Measurements from ENCODE around the gene C9orf85.
"Not testable (repeated sequence)": the region's sequence is repeated elsewhere in the genome, so short reads cannot be mapped to it uniquely, and the experiment has no call there.

Gene C9orf85, protein sequence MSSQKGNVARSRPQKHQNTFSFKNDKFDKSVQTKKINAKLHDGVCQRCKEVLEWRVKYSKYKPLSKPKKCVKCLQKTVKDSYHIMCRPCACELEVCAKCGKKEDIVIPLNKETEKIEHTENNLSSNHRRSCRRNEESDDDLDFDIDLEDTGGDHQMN

DNA sequence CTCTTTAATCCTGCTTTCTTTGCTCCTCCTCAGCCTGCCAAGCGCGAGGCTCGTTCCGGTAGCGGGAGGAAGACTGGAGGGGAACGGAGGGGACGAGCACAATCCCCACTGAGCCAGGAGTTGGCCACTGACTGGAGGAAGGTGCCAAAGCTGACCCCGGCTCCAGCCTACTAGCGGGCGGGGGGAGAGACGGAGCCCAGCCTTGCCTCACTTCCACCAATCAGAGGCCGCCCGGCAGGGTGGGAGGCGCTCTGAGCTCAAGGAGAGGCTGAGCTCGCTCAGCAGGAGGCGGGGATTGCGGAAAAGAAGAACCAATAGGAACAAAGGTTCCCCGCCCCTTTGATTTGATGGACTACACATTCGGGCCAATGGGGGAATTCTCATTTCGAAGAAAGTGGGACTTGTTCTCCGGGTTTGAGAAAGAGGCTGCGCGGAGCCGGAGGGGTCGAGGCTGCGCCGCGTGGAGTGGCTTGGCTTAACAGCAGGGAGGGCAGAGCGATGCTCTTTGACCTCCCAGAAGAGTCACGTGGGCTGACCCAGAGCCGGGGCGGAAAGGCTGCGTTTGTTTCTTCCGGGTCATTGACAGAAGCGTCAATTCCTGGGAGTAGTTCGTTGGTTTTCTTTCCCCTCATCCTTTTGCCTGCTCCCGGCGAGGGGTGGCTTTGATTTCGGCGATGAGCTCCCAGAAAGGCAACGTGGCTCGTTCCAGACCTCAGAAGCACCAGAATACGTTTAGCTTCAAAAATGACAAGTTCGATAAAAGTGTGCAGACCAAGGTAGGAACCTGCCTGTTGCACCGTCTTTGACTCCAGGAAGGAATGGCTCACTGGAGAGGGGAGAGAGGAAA lies at the start of gene C9orf85, which contains the start of gene ABHD17B:
TSS of gene C9orf85 (plus strand) at position 579 of the 847 bp plus-strand sequence. CDS start at position 675, 96 bp downstream.
TSS of gene ABHD17B (minus strand) at position 133 of the 847 bp plus-strand sequence. CDS start 36,113 bp downstream, outside the sequence.
- peak; percentile 99 for DNase-seq

DNA sequence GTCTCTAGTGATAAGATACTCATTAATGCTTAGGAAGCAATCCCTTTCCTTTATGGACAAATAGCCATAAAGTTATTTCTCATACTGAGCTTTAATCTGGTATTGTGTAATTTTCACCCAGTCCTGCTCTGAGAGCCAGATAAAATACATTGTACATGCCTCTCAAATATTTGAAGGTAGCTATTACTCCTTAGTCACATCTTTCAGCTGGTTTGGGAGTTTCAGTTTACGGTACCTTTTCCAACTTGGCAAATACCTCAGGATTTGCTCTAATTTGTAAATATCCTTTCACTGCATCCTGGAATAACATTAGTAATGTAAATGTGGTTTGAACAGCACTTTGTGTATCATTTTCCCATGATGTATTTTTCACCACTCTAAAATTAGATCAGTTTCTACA lies 47.8 kb upstream of the C9orf85 start:
- no peak for DNase-seq

DNA sequence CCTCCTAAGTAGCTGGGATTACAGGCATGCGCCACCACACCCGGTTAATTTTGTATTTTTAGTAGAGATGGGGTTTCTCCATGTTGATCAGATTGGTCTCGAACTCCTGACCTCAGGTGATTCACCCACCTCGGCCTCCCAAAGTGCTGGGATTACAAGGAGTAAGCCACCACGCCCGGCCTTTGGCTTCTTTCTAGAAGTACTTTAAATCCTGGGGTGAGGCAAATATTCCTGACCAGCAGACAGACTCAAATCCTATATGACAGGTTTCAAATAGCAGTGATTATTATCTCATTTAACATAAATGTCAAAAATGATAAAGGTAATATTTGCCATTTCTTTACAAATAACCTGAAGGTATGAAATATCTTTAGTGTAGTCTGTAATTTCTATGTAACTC lies 36.1 kb upstream of the C9orf85 start:
- no peak for DNase-seq

DNA sequence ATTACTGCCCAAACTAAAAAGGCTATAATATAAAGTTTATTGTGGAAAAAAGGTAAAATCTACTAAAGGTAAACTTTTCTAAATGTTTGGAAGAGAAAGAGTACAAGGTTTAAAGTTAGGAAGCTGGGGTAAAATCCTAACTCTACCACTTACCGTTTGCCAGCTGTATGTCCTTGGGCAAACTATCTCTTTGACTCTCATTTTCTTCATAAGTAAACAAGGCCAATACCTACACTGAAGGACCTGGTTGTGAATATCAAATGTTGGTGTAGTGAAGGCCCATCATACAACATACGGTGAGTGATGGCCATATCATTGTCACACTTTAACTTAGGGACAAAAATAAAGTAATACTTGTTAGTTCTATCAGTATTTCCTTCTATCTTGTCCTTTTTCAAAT lies 35.3 kb upstream of the C9orf85 start:
- no peak for DNase-seq

DNA sequence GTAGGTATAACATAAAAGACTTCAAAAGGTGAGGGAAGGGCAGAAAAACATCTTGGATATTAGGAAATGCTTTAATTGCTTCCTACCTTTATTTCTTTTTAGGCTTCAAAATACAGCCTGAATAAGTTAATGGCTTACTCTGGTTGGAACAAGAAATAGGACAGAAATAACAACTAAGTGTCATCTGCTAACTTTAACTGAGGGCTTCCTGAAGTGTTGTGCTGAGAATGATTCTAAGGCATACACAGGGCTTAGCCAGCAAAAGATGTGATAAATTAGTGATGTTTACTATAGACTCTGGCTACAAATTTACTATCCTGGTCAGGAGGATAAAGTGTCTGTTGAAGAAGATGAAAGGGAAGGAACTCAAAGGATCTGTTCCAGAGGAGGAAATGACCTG lies 34.6 kb upstream of the C9orf85 start:
- no peak for DNase-seq

DNA sequence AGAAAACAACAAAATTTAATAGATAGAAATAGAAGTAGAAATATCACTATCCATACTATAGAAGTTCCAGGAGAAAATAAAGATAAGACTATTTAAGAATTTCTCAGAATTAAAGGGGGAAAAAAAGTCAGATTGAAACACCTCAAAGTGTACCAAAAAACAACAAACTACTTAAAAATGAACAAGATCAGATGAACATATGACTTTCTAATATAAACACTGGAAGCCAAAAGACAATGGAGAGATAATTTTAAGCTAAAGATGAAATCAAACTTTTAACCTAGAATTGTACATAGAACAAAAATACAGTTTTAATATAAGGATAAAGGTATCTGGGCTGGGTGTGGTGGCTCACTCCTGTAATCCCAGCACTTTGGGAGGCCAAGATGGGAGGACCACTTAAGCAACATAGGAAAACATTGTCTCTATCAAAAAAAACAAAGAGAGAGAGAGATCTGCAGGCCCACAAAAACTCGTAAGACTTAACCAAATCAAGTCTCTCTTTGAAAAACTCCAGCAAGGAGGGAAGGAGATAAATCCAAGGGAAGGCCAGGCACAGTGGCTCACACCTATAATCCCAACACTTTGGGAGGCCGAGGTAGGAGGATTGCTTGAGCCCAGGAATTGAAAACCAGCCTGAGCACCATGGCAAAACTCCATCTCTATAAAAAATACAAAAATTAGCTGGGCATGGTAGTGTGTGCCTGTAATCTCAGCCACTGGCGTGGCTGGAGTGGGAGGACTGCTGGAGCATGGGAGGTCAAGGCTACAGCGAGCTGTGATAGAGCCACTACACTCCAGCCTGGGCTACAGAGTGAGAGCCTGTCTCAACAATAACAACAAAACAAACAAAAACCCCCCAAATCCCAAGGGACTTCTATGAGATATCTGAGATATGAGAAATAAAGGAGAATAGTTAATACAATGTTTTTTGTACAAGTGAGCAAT lies 32.8 kb upstream of the C9orf85 start:
- DNase-seq: no peak

DNA sequence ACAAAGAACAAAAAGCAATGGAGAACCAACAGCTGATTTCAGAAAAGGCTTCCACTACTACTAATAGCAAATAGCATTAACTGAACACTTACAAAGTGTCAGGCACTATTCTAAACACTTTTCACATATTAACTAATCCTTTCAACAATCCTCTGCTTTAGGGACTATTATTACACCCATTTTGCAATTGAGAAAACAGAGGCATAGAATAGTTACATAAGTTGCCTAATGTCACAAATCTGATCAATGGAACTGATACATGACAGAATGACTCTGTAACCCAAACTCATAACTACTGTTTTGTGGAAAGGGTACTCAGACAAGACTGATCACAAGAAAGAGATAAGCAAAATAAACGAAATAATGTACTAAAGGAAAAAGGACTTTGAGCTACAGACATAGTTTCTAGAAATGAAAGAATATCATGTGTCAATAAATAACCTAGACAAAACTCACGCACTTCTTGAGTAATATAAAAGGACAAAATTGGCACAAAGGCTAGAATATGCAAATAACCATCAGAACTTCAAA lies 31.7 kb upstream of the C9orf85 start:
- no peak for DNase-seq

DNA sequence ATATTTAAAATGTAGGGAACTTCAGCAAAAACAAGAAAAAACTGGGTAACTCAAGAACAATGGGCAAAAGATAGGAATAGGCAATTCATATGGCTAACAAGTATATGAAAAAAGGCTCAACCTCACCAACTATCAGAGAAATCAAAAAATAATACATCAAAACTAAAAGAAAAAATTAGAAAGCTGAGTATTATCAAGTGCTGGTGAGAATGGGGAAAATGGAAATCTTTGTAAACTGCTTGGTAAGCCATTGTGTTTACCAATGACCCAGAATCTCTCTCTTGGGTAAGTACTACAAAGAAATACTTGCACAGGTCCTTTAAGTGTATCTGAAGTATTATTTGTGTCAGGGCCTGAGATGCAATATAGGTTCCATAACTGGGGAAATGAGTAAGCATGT lies 27.4 kb upstream of the C9orf85 start:
- DNase-seq: no peak

DNA sequence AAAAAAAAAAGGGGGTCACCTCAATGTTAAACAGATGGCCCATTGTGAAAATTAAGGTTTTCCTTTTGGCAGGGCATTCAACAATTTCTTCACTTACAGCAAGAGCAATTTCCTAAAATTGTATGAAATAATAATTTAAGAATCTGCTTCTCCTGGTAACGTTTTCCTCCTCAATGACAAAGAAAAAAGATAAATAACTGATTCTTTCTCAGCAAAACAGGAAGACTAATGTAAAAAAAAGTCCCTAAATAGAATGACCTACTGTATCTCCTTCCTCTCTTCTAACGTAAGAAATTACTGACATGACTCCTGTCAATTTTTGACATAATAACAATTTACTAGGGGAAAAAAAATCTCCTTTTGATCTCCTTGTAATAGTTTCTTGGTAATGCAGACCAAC lies 26.0 kb upstream of the C9orf85 start:
- DNase-seq: no peak

DNA sequence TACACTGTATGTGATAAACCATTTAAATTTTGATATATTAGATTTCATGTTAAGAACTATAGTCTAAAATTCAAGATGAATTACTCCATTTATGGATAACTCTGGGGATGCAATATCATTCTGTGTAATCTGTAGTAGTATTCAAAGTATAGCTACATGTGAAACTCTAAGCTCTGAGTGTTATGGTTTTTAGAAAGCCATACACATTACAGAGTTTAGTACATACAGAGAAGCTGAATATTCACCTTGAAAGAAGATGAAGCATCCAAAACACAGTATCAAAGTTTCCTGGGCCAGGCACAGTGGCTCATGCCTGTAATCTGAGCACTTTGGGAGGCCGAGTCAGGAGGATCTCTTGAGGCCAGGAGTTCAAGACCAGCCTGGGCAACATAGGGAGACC lies 25.4 kb upstream of the C9orf85 start:
- DNase-seq: no peak

DNA sequence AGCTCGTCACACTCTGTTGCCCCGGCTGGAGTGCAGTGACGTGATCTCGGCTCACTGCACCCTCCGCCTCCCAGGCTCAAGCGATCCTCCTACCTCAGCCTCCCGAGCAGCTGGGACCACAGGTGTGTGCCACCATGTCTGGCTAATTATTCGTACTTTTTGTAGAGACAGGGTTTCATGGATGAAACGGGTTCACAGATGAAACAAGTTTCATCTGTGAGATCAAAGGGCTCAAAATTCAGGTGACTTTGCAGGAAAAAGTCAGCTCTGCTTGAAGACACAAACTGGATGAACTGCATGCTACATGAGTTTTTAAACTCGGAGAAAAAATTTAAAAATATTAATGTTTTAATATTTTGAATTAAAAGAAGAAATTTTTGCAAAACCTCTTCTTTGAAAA lies 24.9 kb upstream of the C9orf85 start:
- no peak for DNase-seq

DNA sequence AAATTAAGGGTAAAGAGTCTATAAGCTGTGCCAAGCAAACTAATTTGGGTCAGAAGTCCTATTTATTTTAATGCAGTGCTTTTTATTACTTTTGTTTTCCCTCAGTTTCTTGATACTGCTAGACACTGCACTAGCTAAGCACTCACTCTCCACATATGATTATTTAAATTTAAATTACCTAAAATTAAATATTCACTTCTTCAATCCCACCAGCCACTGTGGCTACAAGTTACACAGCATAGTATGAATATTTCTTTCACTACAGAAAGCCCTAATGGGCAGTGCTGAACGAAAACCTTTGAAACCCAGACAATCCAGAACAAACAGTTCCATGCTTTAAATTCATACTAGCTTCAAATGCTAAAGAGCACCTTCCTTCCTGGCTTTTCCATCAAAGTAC lies 24.1 kb upstream of the C9orf85 start:
- DNase-seq: no peak

DNA sequence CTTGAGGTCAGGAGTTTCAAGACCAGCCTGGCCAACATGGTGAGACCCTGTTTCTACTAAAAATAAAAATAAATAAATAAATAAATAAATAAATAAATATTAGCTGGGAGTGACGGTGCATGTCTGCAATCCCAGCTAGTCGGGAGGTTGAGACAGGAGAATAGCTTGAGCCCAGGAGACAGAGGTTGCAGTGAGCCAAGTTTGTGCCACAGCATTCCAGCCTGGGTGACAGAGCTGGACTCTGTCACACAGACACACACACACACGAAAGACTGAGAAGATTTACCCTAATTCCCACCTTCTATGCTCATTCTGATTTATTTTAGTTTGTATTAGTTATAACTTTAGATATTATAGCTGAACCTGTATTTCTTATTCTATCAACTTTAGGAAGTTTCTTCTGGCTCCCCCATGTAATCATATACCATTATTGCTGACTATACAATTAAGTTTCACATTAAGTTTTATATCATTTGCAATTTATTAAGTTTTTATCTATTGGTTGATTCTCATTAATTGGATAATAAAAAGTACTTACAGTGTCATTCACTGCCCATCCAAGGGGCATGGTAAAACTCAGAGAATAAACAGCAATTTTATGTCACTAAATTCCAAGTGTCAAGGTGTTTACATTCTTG lies 21.3 kb upstream of the C9orf85 start:
- DNase-seq: no peak

DNA sequence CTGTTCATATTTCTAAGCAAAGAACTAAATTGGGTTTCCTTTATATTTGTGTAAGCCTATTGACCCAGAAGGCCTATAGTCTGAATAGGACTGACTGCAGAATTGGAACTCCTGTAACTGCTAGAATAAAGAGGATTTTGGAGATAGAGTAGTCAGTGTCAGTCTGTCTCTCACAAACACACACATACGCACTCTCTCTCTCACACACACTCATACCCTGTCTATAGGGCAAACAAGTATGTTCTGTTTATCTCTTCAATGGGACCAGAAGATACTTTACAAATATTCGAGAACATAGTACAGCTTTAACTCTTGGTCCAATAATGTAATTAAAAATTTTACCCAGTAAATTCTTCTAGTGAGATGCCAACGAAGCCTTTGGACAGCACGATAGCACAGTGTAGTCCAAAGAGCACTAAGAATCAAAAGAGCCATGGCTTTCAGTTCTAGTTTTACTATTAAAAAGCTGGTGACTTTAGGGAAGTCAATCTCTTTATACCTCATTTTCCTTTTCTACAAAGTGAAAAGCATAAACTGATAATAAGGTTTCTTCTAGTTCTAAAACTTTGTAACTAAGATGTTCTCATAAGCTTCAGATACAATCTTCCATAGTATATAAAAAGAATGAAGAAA lies 19.8 kb upstream of the C9orf85 start:
- no peak for DNase-seq

DNA sequence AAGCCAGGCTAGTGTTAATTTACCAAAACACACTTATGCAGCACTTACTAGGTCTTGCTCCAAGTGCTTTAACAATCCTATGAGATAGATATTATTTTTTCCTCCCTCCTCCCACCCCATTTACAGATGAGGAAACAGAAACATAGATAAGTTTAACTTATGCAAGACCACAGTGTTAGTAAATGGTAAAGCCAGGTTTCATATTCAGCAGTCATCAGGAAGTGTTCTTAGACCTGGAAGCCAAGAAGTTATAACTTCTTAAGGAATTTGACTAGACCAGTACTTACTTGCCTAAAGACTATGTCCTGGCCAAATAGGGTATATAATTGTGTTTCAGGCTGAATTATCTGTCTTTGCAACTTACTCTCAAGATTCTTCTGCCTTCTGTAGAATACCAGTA lies 16.3 kb upstream of the C9orf85 start:
- DNase-seq: no peak

DNA sequence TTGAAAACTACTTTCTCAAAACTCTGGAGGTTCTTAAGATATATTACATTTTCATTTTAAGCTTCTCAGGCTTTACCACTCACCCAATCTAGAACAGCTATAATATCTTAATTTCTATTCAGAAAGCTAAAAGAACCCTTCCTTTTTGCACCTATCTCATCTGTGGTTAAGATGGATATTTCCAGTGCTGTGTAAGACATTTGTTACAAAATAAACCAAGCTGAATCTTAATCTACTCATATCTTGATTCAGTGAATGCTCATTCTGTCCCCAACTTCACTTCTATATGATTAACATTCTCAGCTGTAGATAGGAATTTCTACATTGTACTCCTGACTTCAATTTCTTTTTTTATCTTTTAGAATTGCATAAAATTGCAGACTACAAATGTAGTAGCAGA lies 15.5 kb upstream of the C9orf85 start:
- no peak for DNase-seq

DNA sequence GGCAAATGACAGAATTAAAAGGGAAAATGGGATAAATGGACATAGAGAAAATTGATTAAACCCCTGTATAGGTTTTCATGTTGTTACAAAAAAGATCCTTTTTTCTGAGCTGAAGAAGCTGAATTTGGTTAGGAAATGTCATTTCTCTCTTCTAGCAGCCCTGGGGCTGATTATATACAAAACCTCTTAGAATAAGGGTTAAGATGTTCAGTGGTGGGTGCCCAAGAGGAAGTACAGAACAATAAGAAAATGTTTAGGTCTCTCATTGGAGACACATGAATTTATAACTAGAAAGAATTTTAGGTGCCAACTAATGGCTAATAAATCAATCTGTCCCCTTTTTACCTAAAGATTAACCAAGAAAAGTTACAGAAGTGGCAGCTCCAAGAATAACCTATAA lies 14.7 kb upstream of the C9orf85 start:
- no peak for DNase-seq

DNA sequence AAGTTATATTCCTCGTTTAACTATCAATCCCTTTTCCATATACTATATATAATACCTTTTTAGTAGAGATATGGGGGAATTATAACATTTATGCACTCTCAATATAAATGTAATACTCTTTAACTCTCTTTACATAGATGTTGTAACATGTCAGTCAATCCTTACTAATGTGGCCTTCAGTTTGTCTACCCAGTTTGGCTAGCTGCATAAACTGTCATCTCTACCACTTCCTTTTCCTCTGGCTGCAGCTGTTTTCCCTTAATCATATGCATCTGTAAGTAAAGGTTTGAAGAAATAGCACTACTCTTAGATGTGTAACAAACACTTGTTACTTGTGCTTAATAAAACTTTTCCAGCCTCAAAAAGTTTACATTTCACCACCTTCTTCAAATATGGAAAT lies 13.9 kb upstream of the C9orf85 start:
- no peak for DNase-seq

DNA sequence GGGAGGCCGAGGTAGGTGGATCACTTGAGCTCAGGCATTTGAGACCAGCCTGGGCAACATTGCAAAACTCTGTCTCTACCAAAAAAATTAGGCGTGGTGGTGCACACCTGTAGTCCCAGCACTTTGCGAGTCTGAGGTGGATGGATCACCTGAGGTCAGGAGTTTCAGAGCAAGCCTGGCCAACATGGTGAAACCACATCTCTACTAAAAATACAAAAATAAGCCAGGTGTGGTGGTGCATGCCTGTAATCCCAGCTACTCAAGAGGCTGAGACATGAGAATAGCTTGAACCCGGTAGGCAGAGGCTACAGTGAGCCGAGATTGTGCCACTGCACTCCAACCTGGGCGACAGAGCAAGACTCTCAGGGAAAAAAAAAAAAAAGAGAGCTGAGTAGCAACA lies 12.7 kb upstream of the C9orf85 start:
- DNase-seq: not testable (repeated sequence)

DNA sequence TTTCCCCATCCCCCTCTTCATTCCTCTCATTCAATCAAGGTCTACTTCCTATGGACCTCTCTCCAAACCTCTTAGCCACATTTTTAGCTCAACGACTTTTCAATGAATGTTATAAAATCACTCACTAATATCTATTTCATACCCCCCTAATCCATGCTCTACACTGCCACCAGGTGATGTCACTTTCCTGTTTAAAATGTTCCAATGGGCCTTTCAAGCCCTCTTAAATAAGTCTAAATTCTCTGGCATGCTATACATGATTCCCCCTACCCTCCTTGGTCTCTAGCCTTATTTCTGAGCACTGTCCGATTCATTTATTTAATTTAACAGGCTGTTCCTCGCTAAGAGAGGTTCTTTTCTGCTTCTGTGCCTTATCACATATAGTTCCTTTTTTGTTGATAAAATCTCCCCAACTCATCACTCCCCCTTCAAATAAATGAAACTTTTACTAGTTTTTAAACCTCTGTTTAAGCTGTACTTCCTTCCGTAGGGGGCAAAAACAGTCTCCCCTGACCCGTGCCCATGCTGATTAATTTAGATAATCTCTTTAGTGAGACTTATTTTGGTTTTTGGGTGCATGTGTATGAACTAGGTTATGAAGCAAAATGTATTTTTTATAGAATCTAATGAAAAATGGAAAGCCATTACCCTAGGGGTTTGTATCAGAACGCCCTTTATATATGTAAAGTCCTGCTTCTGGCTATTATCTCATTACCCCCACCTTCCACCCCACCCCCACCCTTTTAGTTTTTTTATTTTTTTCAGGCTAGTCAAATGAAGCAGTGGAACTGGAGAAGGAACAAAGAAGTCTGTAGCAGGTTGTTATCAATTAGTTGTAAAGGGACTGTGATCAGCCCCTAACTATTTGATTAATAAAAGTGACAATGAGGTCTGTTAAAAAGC lies 9.5 kb upstream of the C9orf85 start:
- DNase-seq: no peak

DNA sequence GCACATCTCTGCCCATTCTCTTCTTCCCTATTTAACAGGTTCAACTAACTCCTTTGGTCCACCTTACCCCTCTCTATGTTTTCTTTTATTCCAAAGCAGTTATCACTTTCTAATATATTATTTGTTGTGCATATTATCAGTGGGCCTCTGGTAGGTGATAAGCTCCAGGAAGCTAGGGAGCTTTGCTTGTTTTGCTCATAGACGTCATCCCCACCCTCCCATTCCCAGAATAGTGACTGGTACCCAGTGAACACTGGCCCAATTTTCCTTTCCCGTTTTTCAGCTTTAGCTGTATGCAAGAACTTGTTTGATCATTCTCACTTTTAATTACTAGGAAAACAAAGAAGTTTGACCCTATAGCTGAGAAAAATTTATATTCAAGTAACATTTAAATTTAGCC lies 7.4 kb upstream of the C9orf85 start:
- DNase-seq: no peak
